Retinal pigment epithelial cell (primary cell): ENCODE data around the gene TEX28.
"Not testable (repeated sequence)": the region's sequence is repeated elsewhere in the genome, so short reads cannot be mapped to it uniquely, and the experiment has no call there.

Experiments
- DNase-seq: peaks from one replicate; pipeline ENCODE4 v3.0.0-alpha.2; 2010; ENCODE audit warnings: low read depth
- H3K4me3 ChIP-seq: 2 replicates; pipeline ENCODE4 v1.5.1; 2011; ENCODE audit warnings: mild to moderate bottlenecking, low read length, control low read depth, moderate library complexity
- TF ChIP-seq, protein P1 (sequence below): conservative IDR thresholded peaks from 2 replicates; pipeline ENCODE4 v1.5.1; 2011; ENCODE audit warnings: low read depth, low read length, control low read depth, inconsistent platforms

The TEX28 gene

GRCh38 chrX:154294791-154295574 lies at the start of gene TEX28:
TSS of gene TEX28 (minus strand) at chrX:154295124. CDS start at chrX:154292117, 3,007 bp downstream.
- DNase-seq: no peak
- TF ChIP-seq, protein P1, sequence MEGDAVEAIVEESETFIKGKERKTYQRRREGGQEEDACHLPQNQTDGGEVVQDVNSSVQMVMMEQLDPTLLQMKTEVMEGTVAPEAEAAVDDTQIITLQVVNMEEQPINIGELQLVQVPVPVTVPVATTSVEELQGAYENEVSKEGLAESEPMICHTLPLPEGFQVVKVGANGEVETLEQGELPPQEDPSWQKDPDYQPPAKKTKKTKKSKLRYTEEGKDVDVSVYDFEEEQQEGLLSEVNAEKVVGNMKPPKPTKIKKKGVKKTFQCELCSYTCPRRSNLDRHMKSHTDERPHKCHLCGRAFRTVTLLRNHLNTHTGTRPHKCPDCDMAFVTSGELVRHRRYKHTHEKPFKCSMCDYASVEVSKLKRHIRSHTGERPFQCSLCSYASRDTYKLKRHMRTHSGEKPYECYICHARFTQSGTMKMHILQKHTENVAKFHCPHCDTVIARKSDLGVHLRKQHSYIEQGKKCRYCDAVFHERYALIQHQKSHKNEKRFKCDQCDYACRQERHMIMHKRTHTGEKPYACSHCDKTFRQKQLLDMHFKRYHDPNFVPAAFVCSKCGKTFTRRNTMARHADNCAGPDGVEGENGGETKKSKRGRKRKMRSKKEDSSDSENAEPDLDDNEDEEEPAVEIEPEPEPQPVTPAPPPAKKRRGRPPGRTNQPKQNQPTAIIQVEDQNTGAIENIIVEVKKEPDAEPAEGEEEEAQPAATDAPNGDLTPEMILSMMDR: no peak
- no peak within 1 kb of the TSS for H3K4me3 ChIP-seq

- not testable (repeated sequence) for DNase-seq
These were observed 48.7 kb upstream of the TEX28 start for GRCh38 chrX:154343620-154344019.

DNA sequence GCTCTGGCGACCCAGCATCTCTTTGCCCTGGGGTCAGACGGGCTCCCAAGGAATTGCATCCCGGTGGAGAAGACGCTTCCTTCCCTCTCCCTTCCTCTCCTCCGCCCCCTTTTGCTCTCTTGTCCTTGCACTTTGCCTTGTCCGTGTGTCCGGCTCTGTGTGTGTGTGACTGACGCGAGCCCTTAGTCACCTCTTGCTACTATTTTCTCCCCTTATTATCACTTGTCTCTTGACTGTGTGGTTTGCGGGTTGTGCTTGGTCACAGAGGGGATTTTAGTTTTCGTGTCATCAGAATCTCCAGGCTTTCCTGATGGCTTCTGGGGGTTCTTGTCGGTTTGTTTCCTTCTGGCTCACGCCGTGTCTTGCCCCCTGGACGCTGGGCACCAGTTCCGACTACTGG lies 48.1 kb upstream of the TEX28 start:
- not testable (repeated sequence) for DNase-seq

More at GRCh38 chrX:154343620-154344019, 48.7 kb upstream of the TEX28 start:
- not testable (repeated sequence) for H3K4me3 ChIP-seq

DNA sequence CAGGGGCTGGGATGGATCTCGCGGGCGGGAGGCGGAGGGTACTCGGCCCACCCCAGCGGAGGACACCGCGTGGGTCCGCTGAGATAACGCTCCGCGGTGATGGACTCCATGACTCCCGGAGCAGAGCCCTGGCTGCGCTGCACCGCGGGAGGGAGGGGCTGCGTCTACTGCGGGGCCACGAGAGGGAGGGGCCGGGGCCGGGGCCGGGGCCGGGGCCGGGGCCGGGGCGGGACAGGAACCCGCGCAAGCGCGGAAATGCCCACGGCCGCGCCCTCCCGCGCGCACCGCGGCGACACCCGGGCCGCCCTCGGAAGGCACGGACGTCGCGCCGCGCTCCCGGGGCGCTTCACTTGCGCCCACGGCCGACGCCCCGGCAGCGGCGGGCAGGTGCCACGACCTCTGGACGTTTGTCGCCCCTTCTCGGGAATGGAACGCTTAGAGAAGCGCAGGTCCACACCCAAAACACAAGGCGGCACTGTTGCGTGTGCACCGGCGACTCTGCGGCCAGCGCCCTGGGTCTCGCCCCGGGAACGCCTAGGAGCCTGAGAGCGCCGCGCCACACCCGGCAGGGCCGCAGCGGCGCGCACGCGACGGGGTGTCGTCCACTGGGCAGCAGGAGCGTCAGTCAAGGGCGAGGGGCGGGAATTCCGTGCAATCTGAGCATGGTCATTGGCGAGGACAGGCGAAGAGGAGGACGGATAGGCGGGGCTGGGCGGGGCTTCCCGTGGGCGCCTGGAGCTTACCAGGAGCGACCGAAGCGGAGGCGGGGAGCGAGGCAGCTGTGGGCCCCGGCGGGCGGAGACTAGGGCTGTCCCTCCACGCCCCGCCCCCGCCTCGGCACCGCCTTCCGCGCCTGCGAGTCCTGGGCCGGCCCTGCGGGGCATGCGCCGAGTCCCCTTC lies 46.7 kb upstream of the TEX28 start:
- not testable (repeated sequence) for DNase-seq, H3K4me3 ChIP-seq

More for the DNA sequence above, 48.1 kb upstream of the TEX28 start:
- not testable (repeated sequence) for H3K4me3 ChIP-seq

DNA sequence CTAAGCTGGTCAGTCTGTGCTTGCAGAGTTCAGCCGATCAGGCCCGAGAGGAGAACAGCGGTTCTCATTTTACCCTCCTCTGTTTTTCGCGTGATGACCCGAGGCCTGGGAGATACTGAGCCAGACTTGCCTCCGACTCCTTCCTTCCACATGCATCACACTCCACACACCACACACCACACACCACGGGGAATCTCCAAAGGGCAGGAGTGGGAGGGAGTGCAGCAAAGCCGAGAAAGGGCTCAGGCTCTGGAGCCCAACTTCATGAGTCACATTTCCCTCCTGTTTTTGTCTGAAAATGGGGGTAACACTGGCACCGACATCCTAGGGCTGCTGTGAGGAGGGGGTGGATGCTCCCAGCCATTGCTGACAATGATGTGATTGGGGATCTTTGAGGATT lies 39.6 kb upstream of the TEX28 start:
- H3K4me3 ChIP-seq: no peak overlapping the region
- DNase-seq: no peak
- TF ChIP-seq, protein P1: no peak

DNA sequence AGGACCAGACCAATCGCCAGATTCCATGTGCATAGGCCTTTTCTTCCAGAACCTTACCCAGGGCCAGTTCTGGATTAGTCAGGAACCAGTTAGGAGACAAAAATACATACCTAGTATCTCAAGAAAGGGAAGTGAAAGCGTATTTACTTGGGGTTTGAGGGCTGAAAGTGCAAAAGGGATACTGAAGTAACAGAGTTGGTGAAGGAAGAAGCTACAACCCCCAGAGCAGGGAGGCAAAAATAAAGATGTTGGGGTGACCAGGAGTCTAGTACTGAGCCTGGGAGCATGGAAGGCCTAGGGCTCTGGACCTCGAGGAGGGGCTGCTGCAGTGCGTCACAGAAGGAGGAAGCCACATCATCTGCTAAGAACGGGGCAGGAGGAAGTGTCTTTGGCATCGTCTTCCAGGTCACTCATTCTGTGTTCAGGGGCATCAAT lies 38.9 kb upstream of the TEX28 start:
- H3K4me3 ChIP-seq: no peak overlapping the region
- TF ChIP-seq, protein P1: no peak
- no peak for DNase-seq

GRCh38 chrX:154333116-154333515 lies 38.2 kb upstream of the TEX28 start:
- DNase-seq: no peak
- H3K4me3 ChIP-seq: no peak overlapping the region
- TF ChIP-seq, protein P1: no peak

DNA sequence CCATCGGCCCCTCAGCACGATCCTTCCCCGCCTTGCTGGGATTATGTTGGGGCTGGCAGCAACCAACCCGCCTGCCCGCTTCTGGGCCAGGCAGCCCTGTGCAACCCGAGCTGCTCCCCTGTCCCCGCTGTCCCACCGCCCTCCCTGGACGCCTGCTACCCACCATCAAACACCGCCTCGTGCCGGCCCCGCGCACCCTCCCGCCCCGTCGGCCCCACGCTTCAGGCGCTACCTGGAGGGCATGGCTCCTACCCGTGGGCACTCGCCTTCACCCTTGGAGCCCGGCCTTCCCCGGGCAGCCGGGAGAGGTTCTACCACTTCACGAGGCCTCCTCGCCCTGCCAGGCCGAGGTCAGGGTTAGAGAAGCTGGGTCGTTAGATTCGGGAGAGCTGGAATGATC lies 37.6 kb upstream of the TEX28 start:
- TF ChIP-seq, protein P1: no peak

More for the DNA sequence above, 37.6 kb upstream of the TEX28 start:
- H3K4me3 ChIP-seq: no peak overlapping the region
- no peak for DNase-seq
